Testis (tissue), 3 donors: ENCODE measurements around the gene CNTRL. TPM values are rescaled to one million over a fixed set of nuclear protein-coding genes. Genes with fewer than 3 reads are reported as not detected.

Experiments used
- DNase-seq: peaks from one replicate; pipeline ENCODE4 v3.0.0-alpha.2; 2019
- H3K27ac ChIP-seq, 2 donors: fragments of 200-600 bp; sonication (generic); one replicate each; pipeline ENCODE4 v1.5.1; 2019
- H3K27me3 ChIP-seq: fragments of 200-600 bp; sonication (generic); one replicate; pipeline ENCODE4 v1.5.1; 2019
- H3K36me3 ChIP-seq: fragments of 200-600 bp; sonication (generic); one replicate; pipeline ENCODE4 v1.5.1; 2017; ENCODE audit warnings: low read depth; ENCODE audit errors: missing control alignments
- H3K4me1 ChIP-seq: fragments of 200-600 bp; sonication (generic); one replicate; pipeline ENCODE4 v1.5.1; 2019
- H3K4me3 ChIP-seq, 2 donors: fragments of 200-600 bp; sonication (generic); one replicate each; pipeline ENCODE4 v1.5.1; 2017 to 2019
- H3K9me3 ChIP-seq: fragments of 200-600 bp; sonication (generic); one replicate; pipeline ENCODE4 v1.5.1; 2017
- POLR2A ChIP-seq: fragments of 450-650 bp; IDR thresholded peaks from one replicate; pipeline ENCODE4 v1.6.1; 2017; ENCODE audit warnings: antibody characterized with exemption, mild to moderate bottlenecking, moderate library complexity
- WGBS, 2 donors: methylation state at CpG; one replicate each; pipeline ENCODE4 v1.1.5; 2018; 5-methylcytosine and 5-hydroxymethylcytosine counted together
- intact Hi-C: fragments of 100-400 bp; cut with DNase I; formaldehyde crosslinking; loops from one replicate; pipeline ENCODE4 v1.15.1; 2023; ENCODE audit warnings: low total_unique reads
- polyA plus RNA-seq: library from polyadenylated mRNA; stranded (reverse); fragments of 350-450 nt; fragmentation: Illumina TruSeq; extraction: RNeasy Lipid Tissue Mini Kit (QIAGEN cat#74804); gene quantifications from one replicate; pipeline ENCODE4 v1.2.3, GENCODE V29; 2014; ENCODE audit warnings: low read depth, low replicate concordance; ENCODE audit not compliant: insufficient read depth
- total RNA-seq, 2 donors: library from RNA; depleted of rRNA; stranded (reverse); fragments of >200 nt; gene quantifications; one replicate each; pipeline ENCODE4 v1.2.3, GENCODE V29; 2016
- TF ChIP-seq, protein P1 (sequence below), 3 experiments: fragments of 450-650 bp in 2 of 3; fragments of 200-600 bp in 1 of 3; sonication (generic) in 1 of 3; IDR thresholded peaks; one replicate each; pipeline ENCODE4 v1.5.1; 2016 to 2019; ENCODE audit warnings: antibody characterized with exemption in 3 of 3, mild to moderate bottlenecking in 2 of 3, moderate library complexity in 1 of 3

Gene CNTRL
- total and polyA plus RNA-seq, 3 donors from 2014 or later = 42.4 to 94.7 (median 57.7) TPM

DNA sequence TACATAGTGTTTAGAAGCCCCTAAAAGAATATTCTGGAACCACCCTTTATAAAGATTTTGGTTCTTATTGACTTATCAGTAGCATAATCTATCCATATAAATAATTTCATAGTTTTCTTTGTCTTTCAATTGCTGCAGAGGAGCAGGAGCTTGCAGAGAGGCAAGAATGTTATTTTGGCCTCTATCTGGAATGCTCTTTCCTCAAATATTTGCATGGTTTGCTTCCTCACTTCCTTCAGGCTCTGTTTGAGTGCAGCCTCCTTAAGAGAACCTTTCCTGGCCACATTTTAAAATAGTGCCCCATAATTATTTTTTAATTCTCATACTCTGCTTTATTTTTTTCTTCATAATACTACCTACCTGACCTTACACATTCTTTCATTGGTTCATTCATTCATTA lies 26.1 kb upstream of the CNTRL start:
- TF ChIP-seq POLR2A = no peak
- TF ChIP-seq, protein P1, sequence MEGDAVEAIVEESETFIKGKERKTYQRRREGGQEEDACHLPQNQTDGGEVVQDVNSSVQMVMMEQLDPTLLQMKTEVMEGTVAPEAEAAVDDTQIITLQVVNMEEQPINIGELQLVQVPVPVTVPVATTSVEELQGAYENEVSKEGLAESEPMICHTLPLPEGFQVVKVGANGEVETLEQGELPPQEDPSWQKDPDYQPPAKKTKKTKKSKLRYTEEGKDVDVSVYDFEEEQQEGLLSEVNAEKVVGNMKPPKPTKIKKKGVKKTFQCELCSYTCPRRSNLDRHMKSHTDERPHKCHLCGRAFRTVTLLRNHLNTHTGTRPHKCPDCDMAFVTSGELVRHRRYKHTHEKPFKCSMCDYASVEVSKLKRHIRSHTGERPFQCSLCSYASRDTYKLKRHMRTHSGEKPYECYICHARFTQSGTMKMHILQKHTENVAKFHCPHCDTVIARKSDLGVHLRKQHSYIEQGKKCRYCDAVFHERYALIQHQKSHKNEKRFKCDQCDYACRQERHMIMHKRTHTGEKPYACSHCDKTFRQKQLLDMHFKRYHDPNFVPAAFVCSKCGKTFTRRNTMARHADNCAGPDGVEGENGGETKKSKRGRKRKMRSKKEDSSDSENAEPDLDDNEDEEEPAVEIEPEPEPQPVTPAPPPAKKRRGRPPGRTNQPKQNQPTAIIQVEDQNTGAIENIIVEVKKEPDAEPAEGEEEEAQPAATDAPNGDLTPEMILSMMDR (IDR thresholded peaks at IDR 0.05) = no peak
- no peak overlapping the region for H3K4me3 ChIP-seq
- intact Hi-C loops = no loop called here
- no peaks in the 10 kb centered on the region for H3K9me3 ChIP-seq
- H3K4me1 ChIP-seq = no peaks in the 10 kb centered on the region
- no peak overlapping the region for H3K27ac ChIP-seq
- H3K27me3 ChIP-seq = no peaks in the 10 kb centered on the region
- H3K36me3 ChIP-seq = no peaks in the 10 kb centered on the region
- DNase-seq = no peak

DNA sequence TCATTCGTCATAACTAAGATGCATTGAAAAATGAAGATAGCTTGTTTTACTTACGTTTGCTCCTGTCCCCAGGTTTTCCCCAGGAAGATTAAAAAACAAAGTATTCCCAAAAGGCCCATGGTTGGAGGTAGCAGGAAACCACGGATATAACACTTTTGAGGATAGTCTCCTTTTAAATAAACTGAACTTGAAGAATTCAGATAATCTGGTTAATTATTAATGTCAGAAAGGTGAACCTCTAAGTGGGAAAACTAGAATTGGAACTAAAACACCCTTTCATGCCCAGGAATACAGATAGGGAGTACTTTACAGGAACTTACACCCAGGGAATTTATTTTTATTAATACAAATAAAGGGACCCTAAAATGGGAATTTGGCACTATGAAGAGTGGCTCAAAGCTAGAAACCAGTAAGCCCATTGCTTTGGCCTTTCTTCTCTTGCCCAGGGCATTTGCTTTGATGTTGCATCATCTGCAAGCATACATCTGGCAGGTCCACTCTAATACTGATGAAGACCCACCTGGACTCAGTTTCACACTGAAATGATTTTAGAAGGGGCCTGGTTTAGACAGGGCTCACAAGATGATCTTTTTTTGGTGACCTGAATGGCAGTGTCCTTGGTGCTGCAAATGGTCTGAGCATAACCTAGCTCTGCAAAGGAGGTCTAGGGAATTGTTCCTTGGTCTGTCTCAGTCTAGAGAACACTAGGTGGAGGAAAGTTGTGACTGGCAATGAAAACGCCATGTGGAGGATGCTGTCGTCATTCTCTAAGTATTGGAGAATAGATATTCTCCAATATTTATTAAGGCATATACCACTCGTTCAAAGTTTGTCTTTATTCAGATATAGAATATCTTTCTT lies 24.4 kb upstream of the CNTRL start, which contains the start of gene C5:
Gene C5 (minus strand): TSS at position 148 of the 861 bp plus-strand sequence. CDS start 29 bp downstream, at position 119.
- 79 to 91% methylated on average over 6 of the region's 6 CpGs for WGBS, 2 donors
- no peaks in the 10 kb centered on the region for H3K27me3 ChIP-seq
- intact Hi-C loops = no loop called here
- H3K4me3 ChIP-seq = no peak within 1 kb of the TSS
- no peaks in the 10 kb centered on the region for H3K4me1 ChIP-seq
- no peaks in the 10 kb centered on the region for H3K36me3 ChIP-seq
- H3K9me3 ChIP-seq = no peaks in the 10 kb centered on the region
- H3K27ac ChIP-seq = no peak within 1 kb of the TSS
- TF ChIP-seq, protein P1 (IDR thresholded peaks at IDR 0.05) = no peak
- TF ChIP-seq POLR2A = no peak
- no peak for DNase-seq

DNA sequence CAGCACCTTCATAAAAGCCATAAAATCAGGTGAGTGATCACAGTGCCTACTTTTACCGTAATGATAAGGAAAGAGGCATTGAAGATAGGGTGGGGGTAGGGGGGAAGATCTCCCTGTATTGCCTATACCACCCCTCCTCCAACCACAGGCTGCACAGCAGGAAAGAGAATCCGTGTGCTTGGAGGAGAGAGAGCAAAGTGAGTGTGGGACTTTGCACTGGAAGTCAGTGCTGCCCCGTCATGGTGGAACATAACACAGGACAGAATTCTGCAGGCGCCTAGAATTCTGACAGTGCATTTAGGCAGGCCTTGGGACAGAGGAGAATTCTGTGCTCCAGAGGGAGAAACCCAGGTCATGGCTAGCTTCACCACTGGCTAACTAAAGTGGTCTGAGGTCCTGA lies 21.2 kb upstream of the CNTRL start:
- Histone ChIP-seq H3K4me3 (no peak overlapping the region), H3K4me1 (no peaks in the 10 kb centered on the region), H3K27ac (no peak overlapping the region), H3K27me3 (no peaks in the 10 kb centered on the region), H3K9me3 (no peaks in the 10 kb centered on the region), H3K36me3 (no peaks in the 10 kb centered on the region)
- TF ChIP-seq POLR2A = no peak
- TF ChIP-seq, protein P1 (IDR thresholded peaks at IDR 0.05) = no peak
- no peak for DNase-seq
- intact Hi-C loops = no loop called here
- WGBS, 2 donors = 66 to 94% methylated on average over 4 of the region's 4 CpGs

DNA sequence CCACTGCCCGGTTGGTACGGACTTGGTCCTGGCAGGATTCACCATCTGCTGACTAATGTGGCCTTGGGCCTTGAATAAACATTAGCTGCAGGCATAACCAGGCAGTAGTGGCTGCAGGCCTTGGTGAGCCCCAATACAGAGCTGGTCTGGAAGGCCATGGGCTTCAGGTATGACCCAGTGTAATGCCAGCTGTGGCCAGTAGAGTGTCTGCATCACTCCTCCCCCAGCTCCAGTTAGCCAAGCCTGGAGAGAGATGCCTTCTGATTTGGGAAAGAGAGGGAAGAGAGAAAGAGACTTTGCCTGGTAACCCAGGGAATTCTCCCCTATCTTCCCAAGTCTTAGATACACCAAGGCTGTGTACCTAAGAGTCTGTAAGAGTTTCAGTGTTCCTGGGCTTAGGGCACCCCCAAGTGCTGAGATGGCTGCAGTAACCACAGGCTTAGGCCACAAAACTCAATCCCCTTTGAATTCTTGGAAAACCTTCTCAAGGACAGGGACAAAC lies 19.1 kb upstream of the CNTRL start:
- intact Hi-C loops = no loop called here
- Histone ChIP-seq H3K4me3 (no peak overlapping the region), H3K9me3 (no peaks in the 10 kb centered on the region), H3K36me3 (no peaks in the 10 kb centered on the region), H3K27me3 (no peaks in the 10 kb centered on the region), H3K4me1 (no peaks in the 10 kb centered on the region), H3K27ac (no peak overlapping the region)
- no peak for DNase-seq
- TF ChIP-seq POLR2A = no peak
- TF ChIP-seq, protein P1 (IDR thresholded peaks at IDR 0.05) = peak in 1 of 3 experiments; percentile 10
- WGBS, 2 donors = 85 to 90% methylated on average over 2 of the region's 2 CpGs
